Endothelial cell of umbilical vein (primary cell): ENCODE data around the gene VRK1. TPM values are rescaled to one million over a fixed set of nuclear protein-coding genes. Genes with fewer than 3 reads are reported as not detected.

Source experiments
- BruUV-seq: library from RNA; stranded (reverse); fragments of 400-500 nt; replicated peaks from 2 replicates; lab custom pipeline; 2021; lab: Mats Ljungman, UMichigan
- CTCF ChIA-PET: fragments of 300-600, 350-600 bp; sonication (Branson Sonifier 250); formaldehyde crosslinking; loops from one replicate; lab custom pipeline; 2021; ENCODE audit warnings: antibody characterized with exemption, inconsistent platforms; lab: Charles Lee
- POLR2A ChIA-PET: fragments of 300-600, 350-600 bp; sonication (Branson Sonifier 250); formaldehyde crosslinking; loops from one replicate; lab custom pipeline; 2021; ENCODE audit warnings: antibody characterized with exemption, inconsistent platforms; lab: Charles Lee
- DNase-seq: peaks from one replicate; pipeline ENCODE4 v3.0.0-alpha.2; 2011; ENCODE audit warnings: low read depth, low spot score
- FAIRE-seq: peaks from 2 replicates; lab custom pipeline; 2011; peaks lifted over from hg19 to GRCh38; lab: Jason Lieb, UNC
- H2AFZ ChIP-seq: 2 replicates; pipeline ENCODE4 v1.6.0; 2012; ENCODE audit warnings: low read depth, low read length, control low read depth, inconsistent platforms
- H3K27ac ChIP-seq: 2 replicates; pipeline ENCODE4 v1.5.1; 2011; ENCODE audit warnings: low read depth, mild to moderate bottlenecking, control low read depth, low read length, moderate library complexity; ENCODE audit not compliant: insufficient read depth
- H3K27me3 ChIP-seq, 2 experiments: 2 replicates each; pipeline versions ENCODE4 v1.6.0 to v1.6.1; 2011; ENCODE audit warnings: low read length in 2 of 2, mixed read lengths in 1 of 2; ENCODE audit not compliant: control insufficient read depth in 2 of 2, insufficient read depth in 2 of 2
- H3K36me3 ChIP-seq, 2 experiments: 2 replicates in 1 of 2; 3 replicates in 1 of 2; pipeline ENCODE4 v1.5.1; 2011; ENCODE audit warnings: low read length in 2 of 2, mild to moderate bottlenecking in 1 of 2, moderate library complexity in 1 of 2; ENCODE audit not compliant: control insufficient read depth in 2 of 2, insufficient read depth in 2 of 2; ENCODE audit errors: extremely low read depth in 1 of 2
- H3K4me1 ChIP-seq: 3 replicates; pipeline ENCODE4 v1.5.1; 2011; ENCODE audit warnings: mild to moderate bottlenecking, low read length; ENCODE audit not compliant: control insufficient read depth, insufficient read depth; ENCODE audit errors: extremely low read depth
- H3K4me2 ChIP-seq: 2 replicates; pipeline ENCODE4 v1.6.1; 2011; ENCODE audit warnings: low read length, control low read depth, mixed read lengths; ENCODE audit not compliant: insufficient read depth
- H3K4me3 ChIP-seq, 3 experiments: fragments of 200-600 bp in 1 of 3; sonication (generic), shearing (Covaris generic) in 1 of 3; replicated peaks in 1 of 3; 2 replicates each; pipeline ENCODE4 v1.5.1; 2011 to 2016; ENCODE audit warnings: control low read depth in 3 of 3, low read length in 3 of 3, mild to moderate bottlenecking in 2 of 3, inconsistent platforms in 1 of 3, low read depth in 1 of 3, moderate library complexity in 1 of 3; ENCODE audit not compliant: insufficient read depth in 1 of 3
- H3K79me2 ChIP-seq: 2 replicates; pipeline ENCODE4 v1.6.0; 2012; ENCODE audit warnings: low read length, inconsistent platforms; ENCODE audit not compliant: control insufficient read depth, insufficient read depth
- H3K9ac ChIP-seq: replicated peaks from 2 replicates; pipeline ENCODE3; 2011; ENCODE audit warnings: low read length, control low read depth; ENCODE audit not compliant: insufficient read depth; ENCODE audit errors: extremely low read depth
- H3K9me1 ChIP-seq: replicated peaks from 3 replicates; pipeline ENCODE4 v1.6.0; 2011; ENCODE audit warnings: mild to moderate bottlenecking, low read length; ENCODE audit not compliant: control insufficient read depth, insufficient read depth; ENCODE audit errors: extremely low read depth
- H3K9me3 ChIP-seq: replicated peaks from 2 replicates; pipeline ENCODE4 v1.5.1; 2012; ENCODE audit warnings: low read length, inconsistent platforms; ENCODE audit not compliant: control insufficient read depth, insufficient read depth
- H4K20me1 ChIP-seq: replicated peaks from 2 replicates; pipeline ENCODE3; 2011; ENCODE audit warnings: mild to moderate bottlenecking, low read length; ENCODE audit not compliant: control insufficient read depth, insufficient read depth; ENCODE audit errors: extremely low read depth
- CTCF ChIP-seq, 2 donors: IDR thresholded peaks; 1 replicate in 1 of 2; 2 replicates in 1 of 2; pipeline ENCODE4 v1.5.1; 2011; ENCODE audit warnings: low read length in 2 of 2, mild to moderate bottlenecking in 2 of 2, moderate library complexity in 2 of 2, control low read depth in 1 of 2, inconsistent platforms in 1 of 2, low read depth in 1 of 2; ENCODE audit not compliant: insufficient read depth in 1 of 2; ENCODE audit errors: extremely low read depth in 1 of 2
- EZH2 ChIP-seq: IDR thresholded peaks from 2 replicates; pipeline ENCODE4 v1.6.1; 2012; ENCODE audit warnings: borderline replicate concordance, low read depth, mild to moderate bottlenecking, moderate library complexity, low read length, inconsistent platforms; ENCODE audit not compliant: severe bottlenecking
- FOS ChIP-seq: IDR thresholded peaks from 2 replicates; pipeline ENCODE4 v1.6.1; 2011; ENCODE audit warnings: mild to moderate bottlenecking, low read length, moderate library complexity, borderline replicate concordance; ENCODE audit not compliant: insufficient read depth
- GATA2 ChIP-seq: IDR thresholded peaks from 2 replicates; pipeline ENCODE4 v1.7.0; 2011; ENCODE audit warnings: low read depth, mild to moderate bottlenecking, moderate library complexity, mixed read lengths, low read length; ENCODE audit not compliant: insufficient read length, insufficient read depth
- JUN ChIP-seq: IDR thresholded peaks from 2 replicates; pipeline ENCODE4 v1.6.1; 2011; ENCODE audit warnings: borderline replicate concordance, low read depth; ENCODE audit not compliant: insufficient read length, insufficient read depth
- MAX ChIP-seq: IDR thresholded peaks from 2 replicates; pipeline ENCODE4 v1.6.1; 2011; ENCODE audit not compliant: insufficient read depth, insufficient read length
- MYC ChIP-seq: IDR thresholded peaks from one replicate; pipeline ENCODE4 v1.6.1; 2011; ENCODE audit warnings: mild to moderate bottlenecking, low read depth, low read length
- POLR2A ChIP-seq: IDR thresholded peaks from 2 replicates; pipeline ENCODE4 v1.6.1; 2012; ENCODE audit warnings: low read depth, mild to moderate bottlenecking, control low read depth, low read length
- POLR2AphosphoS5 ChIP-seq: IDR thresholded peaks from 2 replicates; pipeline ENCODE4 v1.6.1; 2012; ENCODE audit warnings: low read depth, mild to moderate bottlenecking, control low read depth, low read length, moderate library complexity; ENCODE audit not compliant: insufficient read depth
- dilution Hi-C: fragments of 300-500 bp; cut with MboI; formaldehyde crosslinking; loops from one replicate; pipeline ENCODE4 v1.15.0; 2019; ENCODE audit warnings: low sequenced_read_pairs; ENCODE audit not compliant: extremely low pct_ligation_motif_present
- intact Hi-C: fragments of 100-400 bp; cut with micrococcal nuclease; formaldehyde crosslinking; loops from one replicate; pipeline ENCODE4 v1.10.0; 2022
- polyA plus RNA-seq, 4 experiments: library from polyadenylated mRNA; depleted of rRNA in 3 of 4; stranded (reverse) in 3 of 4; unstranded in 1 of 4; fragments of >200 nt; gene quantifications; 2 replicates each; pipeline versions ENCODE4 v1.2.1 to v1.2.3, GENCODE V29; 2011 to 2012; ENCODE audit warnings: missing spikeins in 1 of 4
- total RNA-seq: library from RNA; stranded (reverse); gene quantifications from 2 replicates; pipeline ENCODE4 v1.2.3, GENCODE V29; 2021

The VRK1 gene
- total and polyA plus RNA-seq, 2 donors (not counting 3 experiments of a cell fraction or from before 2014, with no cell fraction given) = 7.1 to 31.7 TPM

- dilution Hi-C loops (no loop called here), intact Hi-C loops (no loop called here)
- Histone ChIP-seq H2AFZ (no peak overlapping the region), H3K9me1 (no peaks in the 10 kb centered on the region), H3K36me3 (no peaks in the 10 kb centered on the region), H3K27me3 (no peaks in the 10 kb centered on the region), H3K27ac (no peak overlapping the region), H4K20me1 (no peaks in the 10 kb centered on the region), H3K79me2 (peaks cover 99% of the 10 kb centered on the region), H3K9ac (no peak overlapping the region), H3K4me1 (no peaks in the 10 kb centered on the region), H3K4me3 (no peak overlapping the region), H3K9me3 (no peaks in the 10 kb centered on the region), H3K4me2 (no peak overlapping the region)
- ChIA-PET CTCF (interaction anchor here (1.3 kb wide), 1 partner anchor 46 kb away, joined by 4 read pairs; no protein-coding TSS in a partner anchor), POLR2A (no interaction called here)
- TF ChIP-seq EZH2 (no peak), MYC (no peak), FOS (no peak), CTCF (IDR thresholded peaks at IDR 0.05; ENCODE audit: extremely low read depth in 1 of 2, insufficient read depth in 1 of 2, low read depth in 1 of 2, low read length in 2 of 2) (no peak), MAX (no peak), POLR2A (no peak), JUN (no peak), POLR2AphosphoS5 (no peak), GATA2 (no peak)
- BruUV-seq = no TSS peak
- FAIRE-seq = no peak
- no peak for DNase-seq
These were observed 8.8 kb downstream of the VRK1 start for GRCh38 chr14:96805956-96806355.
